ENCODE data around the gene FKBP8. TPM values are rescaled to one million over a fixed set of nuclear protein-coding genes. Genes with fewer than 3 reads are reported as not detected.

FKBP8 gene
- total RNA-seq, 2 experiments from 2014 or later = 200 to 201 TPM

- Histone ChIP-seq H3K36me3 (ENCODE audit: insufficient read depth, low read length) (no peaks in the 10 kb centered on the region), H3K9me2 (ENCODE audit: insufficient read depth, low read length) (no peaks in the 10 kb centered on the region), H3K79me2 (ENCODE audit: insufficient read depth, low read depth, low read length) (peaks cover 27% of the 10 kb centered on the region; the same call in 1 of the 2 replicates), H3K4me3 (ENCODE audit: low read depth, low read length, poor library complexity, severe bottlenecking) (no peak overlapping the region), H3K27ac (ENCODE audit: low read depth, low read length, poor library complexity, severe bottlenecking) (no peak overlapping the region), H2AFZ (ENCODE audit: low read length) (no peak overlapping the region), H3K4me2 (ENCODE audit: low read length) (no peak overlapping the region), H3K9me3 (ENCODE audit: low read length) (no peaks in the 10 kb centered on the region), H4K20me1 (ENCODE audit: insufficient read depth, low read length) (peaks cover 10% of the 10 kb centered on the region; the same call in 1 of the 2 replicates), H3K4me1 (ENCODE audit: insufficient read depth, low read length, poor library complexity, severe bottlenecking) (peaks cover 19% of the 10 kb centered on the region)
- BruUV-seq (replicated peaks) = no TSS peak
- intact Hi-C loops (cut with micrococcal nuclease; ENCODE audit: unreplicated experiment) = no loop called here
- DNase-seq (ENCODE audit: low spot score) = no peak
- CTCF ChIA-PET (ENCODE audit: unreplicated experiment) = no interaction called here
- POLR2A ChIA-PET = no interaction called here
- TF ChIP-seq EZH2phosphoT487 (IDR thresholded peaks at IDR 0.05; ENCODE audit: borderline replicate concordance, low read depth, low read length) = no peak
- TF ChIP-seq, protein P1, sequence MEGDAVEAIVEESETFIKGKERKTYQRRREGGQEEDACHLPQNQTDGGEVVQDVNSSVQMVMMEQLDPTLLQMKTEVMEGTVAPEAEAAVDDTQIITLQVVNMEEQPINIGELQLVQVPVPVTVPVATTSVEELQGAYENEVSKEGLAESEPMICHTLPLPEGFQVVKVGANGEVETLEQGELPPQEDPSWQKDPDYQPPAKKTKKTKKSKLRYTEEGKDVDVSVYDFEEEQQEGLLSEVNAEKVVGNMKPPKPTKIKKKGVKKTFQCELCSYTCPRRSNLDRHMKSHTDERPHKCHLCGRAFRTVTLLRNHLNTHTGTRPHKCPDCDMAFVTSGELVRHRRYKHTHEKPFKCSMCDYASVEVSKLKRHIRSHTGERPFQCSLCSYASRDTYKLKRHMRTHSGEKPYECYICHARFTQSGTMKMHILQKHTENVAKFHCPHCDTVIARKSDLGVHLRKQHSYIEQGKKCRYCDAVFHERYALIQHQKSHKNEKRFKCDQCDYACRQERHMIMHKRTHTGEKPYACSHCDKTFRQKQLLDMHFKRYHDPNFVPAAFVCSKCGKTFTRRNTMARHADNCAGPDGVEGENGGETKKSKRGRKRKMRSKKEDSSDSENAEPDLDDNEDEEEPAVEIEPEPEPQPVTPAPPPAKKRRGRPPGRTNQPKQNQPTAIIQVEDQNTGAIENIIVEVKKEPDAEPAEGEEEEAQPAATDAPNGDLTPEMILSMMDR (conservative IDR thresholded peaks at IDR 0.05; ENCODE audit: low read length) = no peak
Observed at GRCh38 chr19:18499055-18499775, 44.2 kb downstream of the FKBP8 start.

DNA sequence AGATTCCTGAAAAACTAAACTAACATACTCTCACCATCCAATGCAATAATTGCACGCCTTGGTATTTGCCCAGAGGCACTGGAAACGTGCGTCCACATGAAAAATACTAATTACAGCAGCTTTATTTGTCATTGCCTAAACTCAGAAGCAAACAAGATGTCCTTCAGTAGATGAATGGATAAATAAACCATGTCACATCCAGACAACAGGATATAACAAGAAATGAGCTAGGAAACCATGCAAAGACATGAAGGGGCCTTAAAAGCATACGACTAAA is 46.5 kb downstream of the FKBP8 start:
- Histone ChIP-seq H3K36me3 (ENCODE audit: insufficient read depth, low read length) (no peaks in the 10 kb centered on the region), H3K4me3 (ENCODE audit: low read depth, low read length, poor library complexity, severe bottlenecking) (no peak overlapping the region), H3K9me3 (ENCODE audit: low read length) (no peaks in the 10 kb centered on the region), H2AFZ (ENCODE audit: low read length) (no peak overlapping the region), H3K4me2 (ENCODE audit: low read length) (no peak overlapping the region), H4K20me1 (ENCODE audit: insufficient read depth, low read length) (peaks cover 10% of the 10 kb centered on the region; the same call in 1 of the 2 replicates), H3K4me1 (ENCODE audit: insufficient read depth, low read length, poor library complexity, severe bottlenecking) (peaks cover 19% of the 10 kb centered on the region), H3K27ac (ENCODE audit: low read depth, low read length, poor library complexity, severe bottlenecking) (no peak overlapping the region), H3K9me2 (ENCODE audit: insufficient read depth, low read length) (no peaks in the 10 kb centered on the region), H3K79me2 (ENCODE audit: insufficient read depth, low read depth, low read length) (peaks cover 22% of the 10 kb centered on the region; the same call in 1 of the 2 replicates)
- no peak for TF ChIP-seq EZH2phosphoT487 (IDR thresholded peaks at IDR 0.05; ENCODE audit: borderline replicate concordance, low read depth, low read length)
- TF ChIP-seq, protein P1 (conservative IDR thresholded peaks at IDR 0.05; ENCODE audit: low read length) = no peak
- DNase-seq (ENCODE audit: low spot score) = no peak
- BruUV-seq (replicated peaks) = no TSS peak
- ChIA-PET POLR2A (no interaction called here), CTCF (ENCODE audit: unreplicated experiment) (no interaction called here)
- intact Hi-C loops (cut with micrococcal nuclease; ENCODE audit: unreplicated experiment) = no loop called here

GRCh38 chr19:18496167-18496979 is 47.0 kb downstream of the FKBP8 start:
- no peak overlapping the region for H3K4me2 ChIP-seq (ENCODE audit: low read length)
- intact Hi-C loops (cut with micrococcal nuclease; ENCODE audit: unreplicated experiment) = no loop called here
- H3K9me3 ChIP-seq (ENCODE audit: low read length) = no peaks in the 10 kb centered on the region
- no peaks in the 10 kb centered on the region for H3K36me3 ChIP-seq (ENCODE audit: insufficient read depth, low read length)
- H3K79me2 ChIP-seq (ENCODE audit: insufficient read depth, low read depth, low read length) = peaks cover 22% of the 10 kb centered on the region; the same call in 1 of the 2 replicates
- no peaks in the 10 kb centered on the region for H3K9me2 ChIP-seq (ENCODE audit: insufficient read depth, low read length)
- peaks cover 10% of the 10 kb centered on the region; the same call in 1 of the 2 replicates for H4K20me1 ChIP-seq (ENCODE audit: insufficient read depth, low read length)
- DNase-seq (ENCODE audit: low spot score) = no peak
- TF ChIP-seq, protein P1 (conservative IDR thresholded peaks at IDR 0.05; ENCODE audit: low read length) = no peak
- no peak for TF ChIP-seq EZH2phosphoT487 (IDR thresholded peaks at IDR 0.05; ENCODE audit: borderline replicate concordance, low read depth, low read length)
- ChIA-PET CTCF (ENCODE audit: unreplicated experiment) (no interaction called here), POLR2A (no interaction called here)
- no TSS peak for BruUV-seq (replicated peaks)
- H3K4me3 ChIP-seq (ENCODE audit: low read depth, low read length, poor library complexity, severe bottlenecking) = no peak overlapping the region
- no peak overlapping the region for H2AFZ ChIP-seq (ENCODE audit: low read length)
- no peak overlapping the region for H3K27ac ChIP-seq (ENCODE audit: low read depth, low read length, poor library complexity, severe bottlenecking)
- peaks cover 19% of the 10 kb centered on the region for H3K4me1 ChIP-seq (ENCODE audit: insufficient read depth, low read length, poor library complexity, severe bottlenecking)
